Stimulated activated CD4-positive, alpha-beta T cell treated with anti-CD3 and anti-CD28 coated beads, Interleukin-2, amount 100 ng/mL, for 24 hours (primary cell): ENCODE measurements around the gene YAP1.

ENCODE experiments used
- DNase-seq, 2 donors: peaks; one replicate each; pipeline ENCODE4 v3.0.0-alpha.2; 2020

The YAP1 gene

DNA sequence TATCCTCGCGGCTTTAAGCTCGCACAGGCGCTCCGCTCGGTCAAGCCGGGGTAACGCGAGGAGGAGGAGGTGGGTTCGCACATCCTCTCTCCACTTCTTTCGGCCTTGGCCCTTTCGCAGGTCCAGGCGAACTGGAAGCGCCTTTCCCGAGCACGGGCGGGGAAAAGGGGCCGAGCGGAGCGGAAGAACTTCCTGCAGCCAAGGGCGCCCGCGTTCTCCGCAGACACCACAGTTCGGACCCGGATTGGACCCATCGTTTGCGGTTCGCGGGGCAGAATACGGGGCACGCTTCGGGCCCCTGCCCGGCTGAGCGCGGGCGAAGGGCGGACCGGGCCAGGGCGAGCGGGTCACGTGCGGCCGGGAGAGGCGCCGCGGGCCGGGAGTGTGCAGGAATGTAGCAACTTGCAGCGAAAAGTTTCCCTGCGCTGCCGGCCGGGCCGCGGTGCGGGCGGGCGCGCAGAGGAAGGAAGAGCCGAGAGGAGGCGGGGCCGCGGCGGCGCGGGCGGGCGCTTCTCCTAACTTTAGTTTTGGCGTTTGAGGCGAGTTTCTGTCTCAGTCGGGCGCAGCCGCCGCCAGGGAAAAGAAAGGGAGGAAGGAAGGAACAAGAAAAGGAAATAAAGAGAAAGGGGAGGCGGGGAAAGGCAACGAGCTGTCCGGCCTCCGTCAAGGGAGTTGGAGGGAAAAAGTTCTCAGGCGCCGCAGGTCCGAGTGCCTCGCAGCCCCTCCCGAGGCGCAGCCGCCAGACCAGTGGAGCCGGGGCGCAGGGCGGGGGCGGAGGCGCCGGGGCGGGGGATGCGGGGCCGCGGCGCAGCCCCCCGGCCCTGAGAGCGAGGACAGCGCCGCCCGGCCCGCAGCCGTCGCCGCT lies at the start of gene YAP1:
TSS of gene YAP1 (plus strand) at position 552 of the 865 bp plus-strand sequence. CDS start 402 bp downstream, outside the sequence.
- DNase-seq, result peak; percentile 68 to 77

DNA sequence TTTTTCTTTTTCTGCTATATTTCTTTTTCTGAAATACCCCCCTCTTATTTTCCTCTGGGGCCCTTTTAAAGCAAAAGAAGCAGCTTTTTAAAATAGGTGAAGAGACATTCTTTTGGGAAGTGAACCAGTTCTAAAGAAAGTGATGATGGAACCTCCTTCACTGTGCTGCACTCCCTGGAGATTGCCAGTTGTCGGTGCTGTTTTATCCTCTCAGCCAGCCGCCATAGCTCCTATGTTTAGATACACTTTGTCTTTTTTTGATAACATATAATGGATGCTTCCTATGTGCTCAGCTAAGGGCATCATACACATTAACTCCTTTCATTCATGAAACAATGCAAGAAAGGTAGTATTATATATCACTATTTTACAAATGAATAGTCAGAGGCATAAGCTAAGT lies 49.0 kb upstream of the YAP1 start:
- no peak for DNase-seq

DNA sequence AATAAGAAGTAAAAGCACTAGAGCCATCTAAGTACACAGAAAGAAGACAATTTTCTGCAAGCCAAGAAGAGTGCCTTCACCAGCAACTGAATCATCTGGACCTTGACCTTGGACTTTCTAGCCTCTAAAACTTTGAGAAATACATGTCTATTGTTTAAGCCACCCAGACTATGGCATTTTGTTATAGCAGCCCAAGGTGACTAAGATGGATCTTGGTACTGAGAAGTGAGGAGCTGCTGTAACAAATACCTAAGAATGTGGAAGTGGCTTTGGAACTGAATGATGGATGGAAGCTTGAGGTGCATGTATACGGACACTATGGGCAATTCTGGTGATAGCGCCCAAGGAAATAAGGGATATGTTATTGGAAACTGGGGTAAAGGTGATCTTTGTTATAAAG lies 48.1 kb upstream of the YAP1 start:
- no peak for DNase-seq

DNA sequence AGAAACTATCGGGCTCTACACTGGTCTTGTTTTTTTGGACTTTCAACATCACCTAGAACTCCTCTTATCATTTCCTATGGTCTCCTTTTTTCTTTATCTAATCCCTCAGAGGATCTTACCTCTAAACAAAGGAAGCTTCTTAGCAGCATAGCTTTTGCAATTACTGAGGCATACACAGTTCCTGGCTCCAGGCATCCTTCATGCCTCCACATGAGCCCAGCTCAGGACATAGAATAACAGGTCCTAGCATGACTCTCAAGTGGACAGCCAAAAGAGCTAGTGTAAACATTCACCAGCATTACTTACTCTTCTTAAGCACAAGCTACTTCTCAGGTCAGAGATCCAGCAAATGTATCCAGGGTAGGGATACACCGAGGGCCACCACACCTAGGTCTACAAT lies 45.9 kb upstream of the YAP1 start:
- DNase-seq, result no peak

DNA sequence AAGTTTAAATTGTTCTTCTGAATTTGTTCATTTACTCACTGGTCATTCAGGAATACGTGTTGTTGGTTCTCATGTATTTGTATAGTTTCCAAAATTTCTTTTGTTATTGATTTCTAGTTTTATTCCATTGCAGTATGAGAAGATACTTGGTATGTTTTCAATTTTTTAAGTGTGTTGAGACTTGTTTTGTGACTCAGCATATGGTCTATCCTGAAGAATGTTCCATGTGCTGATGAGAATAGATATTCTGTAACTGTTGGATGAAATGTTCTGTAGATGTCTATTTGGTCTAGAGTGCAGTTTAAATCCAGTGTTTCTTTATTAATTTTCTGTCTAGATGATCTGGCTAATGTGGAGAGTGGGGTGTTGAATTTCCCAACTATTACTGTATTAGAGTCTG lies 39.5 kb upstream of the YAP1 start:
- no peak for DNase-seq

DNA sequence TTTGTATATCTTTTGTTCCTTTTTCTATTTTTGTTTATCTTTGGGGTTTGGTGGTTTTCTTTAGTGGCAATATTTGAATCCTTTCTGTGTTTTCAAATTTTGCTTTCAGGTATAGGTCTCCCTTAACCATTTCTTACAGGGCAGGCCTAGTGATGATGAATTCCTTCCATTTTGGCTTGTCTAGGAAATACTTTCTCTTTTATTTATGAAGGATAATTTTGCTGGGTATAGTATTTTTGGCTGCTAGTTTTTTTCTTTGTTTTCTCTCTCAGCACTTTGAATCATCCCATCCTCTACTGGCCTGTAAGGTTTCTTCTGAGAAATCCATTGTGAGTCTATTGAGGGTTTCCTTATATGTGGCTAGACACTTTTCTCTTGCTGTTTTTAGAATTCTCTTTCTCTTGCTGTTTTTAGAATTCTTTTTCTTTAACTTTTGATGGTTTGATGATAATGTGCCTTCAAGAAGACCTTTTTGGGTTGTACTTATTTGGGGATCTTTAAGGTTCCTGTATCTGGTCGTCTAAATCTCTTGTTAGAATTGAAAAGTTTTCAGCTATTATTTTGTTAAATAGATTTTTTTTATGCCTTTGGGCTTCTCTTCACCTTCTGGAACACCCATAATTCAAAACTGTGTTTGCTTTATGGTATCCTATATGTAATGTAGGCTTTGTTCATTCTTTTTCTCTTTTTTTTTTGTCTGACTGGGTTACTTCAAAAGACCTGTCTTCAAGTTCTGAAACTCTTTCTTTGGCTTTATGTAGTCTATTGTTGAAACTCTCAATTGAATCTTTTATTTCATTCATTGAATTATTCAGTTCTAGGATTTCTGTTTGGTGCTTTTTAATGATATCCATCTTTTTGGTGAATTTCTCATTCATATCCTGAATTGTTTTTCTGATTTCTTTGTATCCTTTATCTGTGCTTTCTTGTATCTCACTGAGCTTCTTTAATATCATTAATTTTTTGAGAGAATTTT lies 38.5 kb upstream of the YAP1 start:
- DNase-seq, result no peak

DNA sequence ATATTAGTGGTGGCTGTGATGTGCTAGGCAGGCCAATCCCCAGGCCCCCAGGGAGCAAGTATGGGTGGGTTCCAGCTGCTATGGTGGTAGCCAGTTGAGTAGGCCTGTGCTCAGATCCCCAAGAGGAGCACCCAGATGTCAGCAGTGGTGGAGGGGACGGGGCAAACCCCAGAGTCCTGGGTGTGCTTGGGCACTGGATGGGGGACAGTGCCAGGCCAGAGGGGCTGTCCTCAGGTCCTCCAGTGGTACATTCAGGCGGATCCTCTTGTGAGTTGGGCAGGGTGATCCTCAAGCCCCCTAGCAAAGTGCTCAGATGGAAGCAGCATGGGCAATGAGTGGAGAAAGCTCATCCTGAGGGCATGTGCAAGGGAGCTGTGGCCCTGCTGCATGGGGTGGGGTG lies 37.0 kb upstream of the YAP1 start:
- no peak for DNase-seq

DNA sequence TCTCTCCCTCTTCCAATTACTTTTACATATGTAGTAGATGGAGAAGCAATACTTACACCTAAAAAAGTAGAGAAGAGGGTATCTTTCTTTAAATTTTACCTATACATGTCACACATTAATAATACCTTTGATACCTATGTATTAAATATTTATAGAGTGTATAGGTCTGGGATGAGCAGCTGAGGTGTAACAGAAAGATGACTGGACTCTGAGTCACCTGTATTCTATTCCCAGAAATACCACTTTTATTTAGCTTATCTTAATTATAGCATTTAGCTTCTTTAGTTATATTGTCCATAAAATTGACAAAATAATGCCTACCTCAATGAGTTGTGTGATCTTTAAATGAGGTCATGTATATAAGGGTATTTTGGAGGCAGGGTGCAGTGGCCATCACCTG lies 30.6 kb upstream of the YAP1 start:
- DNase-seq, result no peak

DNA sequence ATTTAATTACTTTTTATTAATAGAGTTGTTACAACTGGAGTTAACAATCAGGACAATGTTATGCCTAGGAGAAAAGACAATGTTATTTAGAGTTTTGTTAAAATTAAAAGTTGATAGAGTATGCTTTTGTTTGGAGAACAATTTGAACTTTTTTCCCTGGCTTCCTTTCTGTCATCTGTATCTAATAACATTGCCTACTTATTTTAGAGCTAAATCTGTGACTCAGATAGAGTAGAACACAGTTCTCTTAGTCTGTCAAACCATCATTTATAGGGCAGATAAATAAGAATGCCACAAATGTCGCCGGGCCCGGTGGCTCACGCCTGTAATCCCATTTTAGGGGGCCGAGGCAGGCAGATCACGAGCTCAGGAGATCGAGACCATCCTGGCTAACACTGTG lies 28.9 kb upstream of the YAP1 start:
- no peak for DNase-seq

DNA sequence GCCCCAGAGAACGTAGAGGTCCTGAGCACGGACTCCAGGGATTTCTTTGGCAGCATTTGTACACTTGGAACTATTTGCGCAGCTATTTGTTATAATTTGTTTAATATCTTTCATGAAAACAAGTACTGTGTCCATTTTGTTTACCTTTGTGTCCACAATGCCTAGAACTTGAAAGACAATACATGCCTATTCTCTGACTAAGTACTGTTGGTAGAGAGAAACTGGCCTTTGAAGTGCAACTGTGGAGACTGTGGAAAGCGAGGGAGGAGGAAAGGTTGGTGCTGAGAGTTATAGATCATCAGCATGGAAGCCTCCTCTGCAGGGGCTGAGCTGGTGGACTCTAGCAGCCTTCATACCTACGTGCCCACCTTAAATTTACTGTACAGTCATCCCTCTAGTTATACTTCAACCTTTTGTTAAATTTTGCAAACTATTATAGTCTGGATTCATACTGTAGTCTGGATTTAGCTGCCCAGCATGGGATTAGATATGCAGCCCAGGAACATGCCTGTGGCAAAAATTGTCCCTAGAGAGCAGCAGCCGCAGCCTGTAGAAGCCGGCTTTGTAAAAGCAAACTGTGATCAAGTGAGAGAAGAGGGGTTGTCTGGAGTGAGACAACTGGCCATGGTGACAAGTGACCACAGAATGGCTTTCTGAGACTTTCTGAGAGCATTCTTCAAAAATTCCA lies 24.2 kb upstream of the YAP1 start:
- no peak for DNase-seq

DNA sequence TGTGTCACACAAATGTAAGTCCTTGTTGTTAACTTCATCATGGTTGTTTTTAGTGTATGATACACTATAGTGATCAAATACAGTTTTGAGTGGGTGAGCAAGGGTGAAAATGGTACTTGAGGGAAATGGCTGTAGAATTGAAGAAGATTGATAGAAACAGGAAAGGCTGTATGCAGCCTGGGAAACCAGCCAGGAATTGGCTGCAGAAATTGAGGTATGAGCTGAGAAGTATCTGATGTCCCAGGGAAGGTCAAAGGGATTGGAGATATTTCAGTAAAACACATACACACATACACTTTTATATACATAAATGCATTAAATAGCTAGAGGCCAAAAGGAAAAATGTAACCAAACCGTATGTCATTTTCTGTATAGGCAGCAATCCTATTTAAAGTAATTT lies 13.1 kb upstream of the YAP1 start:
- DNase-seq, result no peak

DNA sequence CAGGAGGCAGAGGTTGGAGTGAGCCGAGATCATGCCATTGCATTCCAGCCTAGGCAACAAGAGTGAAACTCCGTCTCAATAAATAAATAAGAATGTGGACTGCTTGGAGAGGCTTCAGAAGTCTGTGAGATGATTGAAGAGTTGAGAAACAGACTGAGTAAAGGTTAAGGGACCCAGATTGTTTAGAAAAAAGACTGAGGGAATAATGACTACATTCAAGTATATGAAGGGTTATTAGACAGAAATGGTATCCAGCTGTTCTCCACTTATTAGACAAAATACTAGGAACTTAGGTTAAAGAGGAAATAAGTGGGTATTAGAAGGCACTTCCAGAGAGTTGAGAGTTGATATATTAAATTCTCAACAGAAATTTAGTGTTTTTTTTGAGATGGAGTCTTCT lies 10.5 kb upstream of the YAP1 start:
- DNase-seq, result no peak

DNA sequence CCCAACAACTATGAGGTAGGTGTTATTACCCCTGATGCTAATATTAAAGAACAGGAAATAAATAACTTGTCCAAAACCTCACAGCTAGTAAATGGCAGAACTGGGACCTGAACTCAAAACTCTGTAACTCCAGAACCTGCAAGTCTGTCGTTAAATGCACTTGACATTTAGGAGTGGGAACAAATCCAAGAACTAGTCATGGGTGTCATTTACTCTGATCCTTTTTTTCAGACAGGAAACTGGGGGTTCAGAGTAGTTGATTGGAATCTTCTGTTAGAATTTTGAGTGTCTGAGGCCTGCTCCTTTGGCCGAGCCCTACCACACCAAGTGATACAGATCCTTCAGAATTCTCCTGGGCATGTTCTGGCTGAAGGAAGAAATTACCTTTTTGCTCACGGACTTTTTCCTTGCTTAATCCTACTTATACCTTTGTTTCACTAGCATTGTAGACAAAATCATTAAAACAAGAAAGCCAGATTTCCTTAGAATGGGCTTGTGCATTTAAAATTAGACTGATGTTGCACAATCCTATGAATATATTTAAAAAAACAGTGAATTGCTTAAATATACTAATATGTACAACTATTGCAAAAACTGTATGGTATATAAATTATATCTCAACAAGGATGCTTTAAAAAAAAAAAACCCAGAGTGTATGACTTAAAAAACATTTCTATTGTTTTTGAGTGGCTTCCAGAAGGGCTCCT lies 1.4 kb upstream of the YAP1 start:
- no peak for DNase-seq

DNA sequence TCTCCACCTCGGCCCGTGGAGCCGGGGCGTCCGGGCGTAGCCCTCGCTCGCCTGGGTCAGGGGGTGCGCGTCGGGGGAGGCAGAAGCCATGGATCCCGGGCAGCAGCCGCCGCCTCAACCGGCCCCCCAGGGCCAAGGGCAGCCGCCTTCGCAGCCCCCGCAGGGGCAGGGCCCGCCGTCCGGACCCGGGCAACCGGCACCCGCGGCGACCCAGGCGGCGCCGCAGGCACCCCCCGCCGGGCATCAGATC lies 439 bp downstream of the YAP1 start:
- DNase-seq, result no peak

DNA sequence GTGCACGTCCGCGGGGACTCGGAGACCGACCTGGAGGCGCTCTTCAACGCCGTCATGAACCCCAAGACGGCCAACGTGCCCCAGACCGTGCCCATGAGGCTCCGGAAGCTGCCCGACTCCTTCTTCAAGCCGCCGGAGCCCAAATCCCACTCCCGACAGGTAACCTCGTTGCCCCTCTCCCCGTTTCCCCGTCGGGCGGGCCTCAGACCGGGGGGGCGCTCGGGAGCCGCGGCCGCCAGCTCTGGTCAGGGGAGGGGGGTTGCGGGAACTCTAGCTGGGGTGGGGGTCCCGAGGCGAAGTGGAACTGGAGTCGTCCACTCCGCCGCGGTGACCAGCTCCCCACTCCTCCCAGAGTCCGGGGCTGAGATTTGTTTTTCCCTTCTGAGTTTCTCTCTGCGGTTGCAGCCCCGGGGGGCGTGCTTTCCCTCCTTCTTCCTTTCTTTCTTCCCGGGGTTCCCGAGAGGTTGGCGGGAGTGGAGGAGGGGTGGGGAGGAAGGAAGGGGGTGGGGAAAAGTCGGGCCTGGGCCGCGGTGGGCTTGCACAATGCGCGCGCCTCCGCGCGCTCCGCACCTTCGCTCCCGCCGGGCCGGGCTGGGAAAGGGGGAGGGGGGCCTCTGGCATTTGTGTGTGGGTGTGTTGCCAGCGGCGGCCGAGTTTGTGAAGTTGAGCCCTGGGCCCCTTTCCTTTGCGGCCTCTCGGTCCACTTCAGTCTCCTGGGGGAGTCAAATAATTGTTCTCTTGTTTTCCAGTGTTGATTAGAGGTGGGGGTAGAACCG lies 952 bp downstream of the YAP1 start:
- peak in 1 of 2 donors; percentile 22 for DNase-seq

DNA sequence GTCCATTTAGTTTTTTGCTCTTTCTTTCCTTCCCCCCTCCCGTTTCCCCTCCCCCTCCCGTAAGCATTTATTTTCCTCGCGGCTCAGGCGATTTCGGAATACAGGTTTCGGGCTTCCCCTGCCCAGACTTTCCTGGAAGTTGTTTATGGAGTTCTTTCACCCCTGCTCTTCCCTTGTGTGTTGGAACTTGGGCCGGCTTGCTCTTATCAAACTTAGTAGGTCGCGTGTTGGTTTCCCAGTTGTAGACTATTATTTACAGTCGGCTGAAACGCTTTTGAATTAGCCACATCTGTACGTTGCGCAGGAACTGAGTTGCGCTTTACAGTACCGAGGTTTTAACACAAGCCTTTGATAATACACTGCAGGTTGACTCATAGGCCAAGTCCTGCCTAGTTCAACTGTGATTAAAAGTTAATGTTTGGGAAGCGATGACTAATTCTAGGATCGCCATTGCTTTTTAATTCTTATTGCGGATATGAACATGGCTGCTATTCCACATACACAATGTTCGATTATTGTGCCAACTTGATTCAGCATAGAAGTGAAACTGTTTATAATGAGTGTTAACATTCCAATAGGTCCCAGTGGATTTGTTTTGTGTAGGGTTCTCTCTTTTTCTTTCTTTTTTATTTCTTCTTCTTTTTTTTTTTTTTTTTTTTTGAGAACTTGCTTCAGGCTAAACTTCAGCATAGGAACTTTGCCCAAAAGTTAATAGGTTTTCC lies 1.7 kb downstream of the YAP1 start:
- peak in 1 of 2 donors; percentile 9 for DNase-seq

DNA sequence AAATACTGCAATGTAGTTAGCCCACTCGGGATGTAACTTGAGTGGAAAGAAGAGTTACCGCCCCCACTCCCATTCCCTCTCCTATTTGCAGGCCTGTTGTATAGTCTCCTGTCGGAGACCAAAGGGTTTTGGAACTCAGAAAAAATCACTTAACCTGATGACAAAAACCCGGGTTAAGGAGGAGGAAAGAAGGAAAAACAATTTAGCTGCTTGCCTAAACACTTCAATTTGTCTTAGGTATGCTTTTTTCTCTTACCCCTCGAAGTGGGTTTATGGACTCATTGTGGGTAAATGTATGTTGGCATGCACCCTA lies 2.2 kb downstream of the YAP1 start:
- no peak for DNase-seq

DNA sequence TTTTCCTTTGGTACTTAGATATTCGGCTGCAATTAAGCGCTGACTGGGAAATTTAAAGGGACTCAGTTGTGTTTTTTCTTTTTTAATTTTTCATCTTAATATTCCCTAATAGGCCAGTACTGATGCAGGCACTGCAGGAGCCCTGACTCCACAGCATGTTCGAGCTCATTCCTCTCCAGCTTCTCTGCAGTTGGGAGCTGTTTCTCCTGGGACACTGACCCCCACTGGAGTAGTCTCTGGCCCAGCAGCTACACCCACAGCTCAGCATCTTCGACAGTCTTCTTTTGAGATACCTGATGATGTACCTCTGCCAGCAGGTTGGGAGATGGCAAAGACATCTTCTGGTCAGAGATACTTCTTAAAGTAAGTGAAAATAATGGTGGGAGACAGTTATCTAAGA lies 3.8 kb downstream of the YAP1 start:
- no peak for DNase-seq

DNA sequence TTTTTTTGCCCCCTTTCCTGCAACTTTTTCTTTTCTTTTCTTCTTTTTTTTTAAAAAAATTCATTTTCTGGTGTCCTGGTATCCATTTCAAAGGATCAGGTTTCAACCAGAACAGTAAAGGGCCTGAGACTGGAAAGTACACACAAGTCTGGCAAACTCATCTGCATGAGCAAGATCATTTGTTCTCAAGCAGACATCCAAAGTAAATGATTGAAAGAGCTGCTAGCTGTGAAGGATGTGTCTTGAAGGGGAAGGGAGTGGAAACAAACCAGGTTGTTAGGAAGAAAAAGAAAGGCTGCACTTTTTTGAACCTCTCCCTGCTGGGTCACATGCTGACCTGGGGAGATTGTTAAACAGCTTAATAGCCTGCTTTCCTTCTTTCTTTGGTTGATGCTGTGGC lies 5.3 kb downstream of the YAP1 start:
- DNase-seq, result no peak

DNA sequence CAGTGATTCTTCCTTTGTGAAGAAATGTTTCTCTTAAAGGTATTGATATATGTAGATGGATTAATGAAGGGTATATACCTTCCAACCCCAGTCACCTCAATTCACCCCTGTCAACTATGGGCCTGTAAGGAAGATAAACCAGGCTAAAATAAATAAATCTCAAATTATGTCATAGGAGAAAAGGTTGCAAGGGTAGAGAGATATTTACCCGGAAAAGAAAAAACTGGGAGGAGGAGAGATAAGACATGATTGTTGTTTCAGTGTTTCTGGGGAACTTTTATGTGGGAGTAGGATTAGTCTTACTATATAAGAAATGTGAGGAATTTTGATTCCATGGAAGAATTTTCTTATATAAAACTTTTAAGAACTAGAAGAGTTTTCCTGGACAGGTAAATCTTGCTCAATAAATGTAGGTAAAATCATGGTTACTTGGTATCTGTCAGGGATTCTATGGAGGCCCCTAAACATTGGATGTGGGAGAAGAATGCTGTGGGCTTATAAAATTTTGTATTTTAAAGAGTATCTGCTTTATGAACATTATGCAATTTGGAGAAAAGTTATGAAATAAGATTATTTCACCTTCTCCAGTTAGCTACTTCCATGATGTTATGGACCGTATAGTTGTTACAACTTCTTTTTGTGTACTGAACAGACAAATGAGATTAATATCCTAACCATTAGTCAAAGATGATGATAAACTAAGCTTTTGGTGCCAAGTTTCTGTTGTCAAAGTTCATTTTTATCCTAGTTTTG lies 6.4 kb downstream of the YAP1 start:
- no peak for DNase-seq
